Measurements from ENCODE around the gene TPCN1. TPM values are rescaled to one million over a fixed set of nuclear protein-coding genes. Genes with fewer than 3 reads are reported as not detected.

TPCN1 gene
- total and polyA plus RNA-seq, 2 of the 13 experiments (the other 11 are each of a cell fraction or from before 2014, with no cell fraction given): 8.0 to 26.8 TPM

DNA sequence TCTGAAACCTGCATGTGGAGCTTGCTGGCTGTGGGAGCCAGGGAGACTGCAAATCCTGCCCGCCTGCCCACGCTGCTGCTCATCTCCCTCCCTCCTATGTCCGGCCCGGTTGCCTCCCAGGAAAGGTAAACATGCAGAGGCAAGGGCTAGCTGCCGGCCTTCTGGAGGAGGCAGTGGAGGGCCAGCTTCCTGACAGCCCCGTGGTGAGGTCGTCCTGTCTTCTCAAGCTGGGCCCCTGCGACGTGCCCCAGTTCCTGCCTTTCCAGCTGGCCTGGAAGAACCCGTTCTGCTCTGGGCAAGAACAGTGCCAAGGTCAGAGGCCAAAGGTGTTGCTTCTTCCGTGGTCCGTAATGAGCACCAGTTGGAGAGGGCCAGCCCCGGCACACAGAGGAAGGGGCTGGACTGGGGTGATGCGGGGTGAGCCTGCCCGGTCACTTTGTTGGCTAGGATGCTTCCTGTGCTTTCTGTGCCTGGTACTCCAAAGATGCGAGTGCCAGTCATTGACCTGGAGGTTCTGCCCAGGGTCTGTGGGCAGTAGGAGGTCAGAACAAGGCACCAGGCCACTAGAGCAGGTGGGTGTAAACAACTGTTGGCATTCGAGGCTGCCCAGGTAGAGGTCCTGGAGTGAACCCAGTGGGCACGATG, 25.3 kb downstream of the TPCN1 start (continued):
- peak; percentile 38; the same call in 1 of the 2 replicates for TF ChIP-seq ZNF574 (CRISPR knock-in tag; IDR thresholded peaks at IDR 0.05)
- TF ChIP-seq, protein P1, sequence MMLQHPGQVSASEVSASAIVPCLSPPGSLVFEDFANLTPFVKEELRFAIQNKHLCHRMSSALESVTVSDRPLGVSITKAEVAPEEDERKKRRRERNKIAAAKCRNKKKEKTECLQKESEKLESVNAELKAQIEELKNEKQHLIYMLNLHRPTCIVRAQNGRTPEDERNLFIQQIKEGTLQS (CRISPR knock-in tag; IDR thresholded peaks at IDR 0.05): no peak
- TF ChIP-seq REST (IDR thresholded peaks at IDR 0.05; ENCODE audit: borderline replicate concordance in 1 of 2, low read depth in 1 of 2, low read length in 2 of 2): no peak
- TF ChIP-seq RARA (CRISPR knock-in tag; IDR thresholded peaks at IDR 0.05): peak; percentile 56; the same call in 1 of the 2 replicates
- TF ChIP-seq, protein P2, sequence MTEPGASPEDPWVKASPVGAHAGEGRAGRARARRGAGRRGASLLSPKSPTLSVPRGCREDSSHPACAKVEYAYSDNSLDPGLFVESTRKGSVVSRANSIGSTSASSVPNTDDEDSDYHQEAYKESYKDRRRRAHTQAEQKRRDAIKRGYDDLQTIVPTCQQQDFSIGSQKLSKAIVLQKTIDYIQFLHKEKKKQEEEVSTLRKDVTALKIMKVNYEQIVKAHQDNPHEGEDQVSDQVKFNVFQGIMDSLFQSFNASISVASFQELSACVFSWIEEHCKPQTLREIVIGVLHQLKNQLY (CRISPR knock-in tag; IDR thresholded peaks at IDR 0.05): no peak
- TF ChIP-seq SRSF9 (IDR thresholded peaks at IDR 0.05; ENCODE audit: borderline replicate concordance, insufficient read depth, low read depth, low read length, poor library complexity, severe bottlenecking): no peak
- TF ChIP-seq, protein P3, sequence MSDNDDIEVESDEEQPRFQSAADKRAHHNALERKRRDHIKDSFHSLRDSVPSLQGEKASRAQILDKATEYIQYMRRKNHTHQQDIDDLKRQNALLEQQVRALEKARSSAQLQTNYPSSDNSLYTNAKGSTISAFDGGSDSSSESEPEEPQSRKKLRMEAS (IDR thresholded peaks at IDR 0.05): peak; percentile 22; the same call in 1 of the 2 replicates
- TF ChIP-seq PATZ1 (CRISPR knock-in tag; IDR thresholded peaks at IDR 0.05): peak; percentile 13; the same call in 1 of the 2 replicates
- TF ChIP-seq SMAD3 (CRISPR knock-in tag; IDR thresholded peaks at IDR 0.05): no peak
- no peak for TF ChIP-seq PHF21A (CRISPR knock-in tag; IDR thresholded peaks at IDR 0.05)
- TF ChIP-seq ZNF546 (CRISPR knock-in tag; conservative IDR thresholded peaks at IDR 0.05): no peak
- TF ChIP-seq ZNF883 (CRISPR knock-in tag; IDR thresholded peaks at IDR 0.05; ENCODE audit: not compliant biosample characterization): no peak
- no peak for TF ChIP-seq ZFX (CRISPR knock-in tag; IDR thresholded peaks at IDR 0.05; ENCODE audit: low read depth)
- no peak for TF ChIP-seq ZXDC (CRISPR knock-in tag; IDR thresholded peaks at IDR 0.05)
- TF ChIP-seq RBFOX2 (IDR thresholded peaks at IDR 0.05; ENCODE audit: low read depth, low read length): no peak
- no peak for TF ChIP-seq KAT2B (IDR thresholded peaks at IDR 0.05; ENCODE audit: borderline replicate concordance, low read depth, low read length)
